ENCODE data around the gene EMILIN2. TPM values are rescaled to one million over a fixed set of nuclear protein-coding genes. Genes with fewer than 3 reads are reported as not detected.

EMILIN2 gene
- total and polyA plus RNA-seq, 2 donors (not counting 3 experiments of a cell fraction or from before 2014, with no cell fraction given) = 9.4 to 13.4 TPM

GRCh38 chr18:2898186-2898640 is 51.4 kb downstream of the EMILIN2 start:
- Histone ChIP-seq H3K4me2 (ENCODE audit: insufficient read depth, low read length) (no peak overlapping the region), H3K9ac (replicated peaks; ENCODE audit: extremely low read depth, insufficient read depth, low read length) (no peak overlapping the region), H3K79me2 (ENCODE audit: control insufficient read depth, insufficient read depth, low read length) (no peaks in the 10 kb centered on the region), H3K4me1 (ENCODE audit: control insufficient read depth, extremely low read depth, insufficient read depth, low read length) (peaks cover under 1% of the 10 kb centered on the region), H3K4me3 (replicated peaks in 1 of 3; ENCODE audit: insufficient read depth in 1 of 3, low read depth in 1 of 3, low read length in 3 of 3) (no peak overlapping the region), H3K27ac (ENCODE audit: insufficient read depth, low read depth, low read length) (no peak overlapping the region), H3K9me3 (replicated peaks; ENCODE audit: control insufficient read depth, insufficient read depth, low read length) (no peaks in the 10 kb centered on the region), H3K9me1 (replicated peaks; ENCODE audit: control insufficient read depth, extremely low read depth, insufficient read depth, low read length) (no peaks in the 10 kb centered on the region), H3K27me3 (ENCODE audit: control insufficient read depth in 2 of 2, insufficient read depth in 2 of 2, low read length in 2 of 2) (peaks cover 0 to 4% of the 10 kb centered on the region in 2 experiments), H2AFZ (ENCODE audit: low read depth, low read length) (no peak overlapping the region), H3K36me3 (ENCODE audit: control insufficient read depth in 2 of 2, extremely low read depth in 1 of 2, insufficient read depth in 2 of 2, low read length in 2 of 2) (no peaks in the 10 kb centered on the region), H4K20me1 (replicated peaks; ENCODE audit: control insufficient read depth, extremely low read depth, insufficient read depth, low read length) (no peaks in the 10 kb centered on the region)
- CTCF ChIA-PET = interaction anchor here (1.4 kb wide), 1 partner anchor 165 kb away, joined by 5 read pairs; no protein-coding TSS in a partner anchor
- POLR2A ChIA-PET = no interaction called here
- FAIRE-seq = no peak
- no peak for TF ChIP-seq GATA2 (IDR thresholded peaks at IDR 0.05; ENCODE audit: insufficient read depth, insufficient read length, low read depth, low read length)
- no peak for TF ChIP-seq EZH2 (IDR thresholded peaks at IDR 0.05; ENCODE audit: borderline replicate concordance, low read depth, low read length, severe bottlenecking)
- no peak for TF ChIP-seq POLR2AphosphoS5 (IDR thresholded peaks at IDR 0.05; ENCODE audit: insufficient read depth, low read depth, low read length)
- no peak for TF ChIP-seq FOS (IDR thresholded peaks at IDR 0.05; ENCODE audit: borderline replicate concordance, insufficient read depth, low read length)
- TF ChIP-seq MYC (IDR thresholded peaks at IDR 0.05; ENCODE audit: low read depth, low read length) = no peak
- TF ChIP-seq MAX (IDR thresholded peaks at IDR 0.05; ENCODE audit: insufficient read depth, insufficient read length) = no peak
- TF ChIP-seq CTCF (IDR thresholded peaks at IDR 0.05; ENCODE audit: extremely low read depth in 1 of 2, insufficient read depth in 1 of 2, low read depth in 1 of 2, low read length in 2 of 2) = no peak
- no peak for TF ChIP-seq JUN (IDR thresholded peaks at IDR 0.05; ENCODE audit: borderline replicate concordance, insufficient read depth, insufficient read length, low read depth)
- no peak for TF ChIP-seq POLR2A (IDR thresholded peaks at IDR 0.05; ENCODE audit: low read depth, low read length)
- no peak for DNase-seq (ENCODE audit: low read depth, low spot score)
- dilution Hi-C loops (cut with MboI; ENCODE audit: extremely low pct_ligation_motif_present, low sequenced_read_pairs) (no loop called here), intact Hi-C loops (cut with micrococcal nuclease) (no loop called here)
- BruUV-seq (replicated peaks) = no TSS peak
